Testis (tissue), 2 donors: ENCODE measurements around the gene COL23A1.

Experiments
- CTCF ChIP-seq, 3 experiments: fragments of 450-650 bp in 2 of 3; fragments of 200-600 bp in 1 of 3; sonication (generic) in 1 of 3; IDR thresholded peaks; one replicate each; pipeline ENCODE4 v1.5.1; 2016 to 2019; ENCODE audit warnings: antibody characterized with exemption in 3 of 3, mild to moderate bottlenecking in 2 of 3, moderate library complexity in 1 of 3
- POLR2A ChIP-seq: fragments of 450-650 bp; IDR thresholded peaks from one replicate; pipeline ENCODE4 v1.6.1; 2017; ENCODE audit warnings: antibody characterized with exemption, mild to moderate bottlenecking, moderate library complexity

- TF ChIP-seq CTCF (IDR thresholded peaks at IDR 0.05) (no peak), POLR2A (no peak)
These were observed 37.0 kb upstream of the COL23A1 start for GRCh38 chr5:178627259-178627598.
